Activated T-helper 17 cell treated with anti-CD3 and anti-CD28 coated beads, Interleukin-2, amount 50 U/mL, for 72 hours (primary cell): ENCODE measurements around the gene NDUFS6. TPM values are rescaled to one million over a fixed set of nuclear protein-coding genes. Genes with fewer than 3 reads are reported as not detected.

Experiments used
- ATAC-seq: fragments of 150-1000 bp; cut with Tn5 transposase; replicated peaks from 2 replicates; pipeline ENCODE4 v1.10.0; 2021; ENCODE audit warnings: mild to moderate bottlenecking, moderate library complexity
- H3K27ac Mint-ChIP-seq: one replicate; pipeline ENCODE4 v1.8.0; 2022; ENCODE audit warnings: mixed read lengths
- H3K27me3 Mint-ChIP-seq: one replicate; pipeline ENCODE4 v1.8.0; 2022; ENCODE audit warnings: mixed read lengths
- H3K36me3 Mint-ChIP-seq: one replicate; pipeline ENCODE4 v1.8.0; 2022; ENCODE audit warnings: low read depth, mild to moderate bottlenecking, mixed read lengths
- H3K4me1 Mint-ChIP-seq: one replicate; pipeline ENCODE4 v1.8.0; 2022; ENCODE audit warnings: mixed read lengths
- H3K4me3 Mint-ChIP-seq: one replicate; pipeline ENCODE4 v1.8.0; 2022; ENCODE audit warnings: mild to moderate bottlenecking, mixed read lengths
- H3K9me3 Mint-ChIP-seq: one replicate; pipeline ENCODE4 v1.8.0; 2022; ENCODE audit warnings: mixed read lengths
- total RNA-seq, 2 donors: library from RNA; stranded (reverse); gene quantifications; one replicate each; pipeline ENCODE4 v1.2.3, GENCODE V29; 2022

The NDUFS6 gene
- total RNA-seq, result 10 to 100 TPM; 13.0 to 35.1 TPM

GRCh38 chr5:1801222-1801966 lies at the start of gene NDUFS6:
TSS of gene NDUFS6 (plus strand) at chr5:1801407. CDS start at chr5:1801418, 11 bp downstream.
- H3K4me3 Mint-ChIP-seq, result peak within 1 kb of the TSS; percentile 89

GRCh38 chr5:1751864-1752822 lies 49.1 kb upstream of the NDUFS6 start:
- H3K9me3 Mint-ChIP-seq, result no peaks in the 10 kb centered on the region
- H3K36me3 Mint-ChIP-seq, result no peaks in the 10 kb centered on the region
- no peak overlapping the region for H3K27ac Mint-ChIP-seq
- no peak for ATAC-seq
- no peak overlapping the region for H3K4me3 Mint-ChIP-seq
- H3K27me3 Mint-ChIP-seq, result peaks cover 6% of the 10 kb centered on the region
- H3K4me1 Mint-ChIP-seq, result no peaks in the 10 kb centered on the region

More at GRCh38 chr5:1801222-1801966, at the start of gene NDUFS6:
- H3K4me1 Mint-ChIP-seq, result peaks cover 16% of the 10 kb centered on the region
- H3K27ac Mint-ChIP-seq, result peak within 1 kb of the TSS; percentile 97
- no peaks in the 10 kb centered on the region for H3K9me3 Mint-ChIP-seq
- H3K27me3 Mint-ChIP-seq, result no peaks in the 10 kb centered on the region
- H3K36me3 Mint-ChIP-seq, result peaks cover 74% of the 10 kb centered on the region
- ATAC-seq, result peak; percentile 60

- Mint-ChIP-seq H3K4me3 (no peak overlapping the region), H3K27me3 (peaks cover 5% of the 10 kb centered on the region), H3K36me3 (no peaks in the 10 kb centered on the region), H3K4me1 (no peaks in the 10 kb centered on the region), H3K9me3 (no peaks in the 10 kb centered on the region), H3K27ac (no peak overlapping the region)
- no peak for ATAC-seq
Observed at GRCh38 chr5:1752881-1753280, 48.3 kb upstream of the NDUFS6 start.

GRCh38 chr5:1753490-1753889 lies 47.7 kb upstream of the NDUFS6 start:
- Mint-ChIP-seq H3K9me3 (peaks cover 3% of the 10 kb centered on the region), H3K27ac (no peak overlapping the region), H3K4me3 (no peak overlapping the region), H3K4me1 (no peaks in the 10 kb centered on the region), H3K36me3 (no peaks in the 10 kb centered on the region), H3K27me3 (peaks cover 7% of the 10 kb centered on the region)
- ATAC-seq, result no peak

- H3K36me3 Mint-ChIP-seq, result no peaks in the 10 kb centered on the region
- peaks cover 5% of the 10 kb centered on the region for H3K9me3 Mint-ChIP-seq
- H3K4me1 Mint-ChIP-seq, result no peaks in the 10 kb centered on the region
- peaks cover 11% of the 10 kb centered on the region for H3K27me3 Mint-ChIP-seq
- H3K4me3 Mint-ChIP-seq, result no peak overlapping the region
- H3K27ac Mint-ChIP-seq, result no peak overlapping the region
- ATAC-seq, result no peak
Observed at GRCh38 chr5:1754531-1755220, 46.5 kb upstream of the NDUFS6 start.

GRCh38 chr5:1755321-1755949 lies 45.8 kb upstream of the NDUFS6 start:
- H3K27me3 Mint-ChIP-seq, result peaks cover 11% of the 10 kb centered on the region
- H3K9me3 Mint-ChIP-seq, result peaks cover 5% of the 10 kb centered on the region
- H3K36me3 Mint-ChIP-seq, result no peaks in the 10 kb centered on the region
- H3K4me3 Mint-ChIP-seq, result no peak overlapping the region
- no peak overlapping the region for H3K27ac Mint-ChIP-seq
- H3K4me1 Mint-ChIP-seq, result no peaks in the 10 kb centered on the region
- no peak for ATAC-seq

- peaks cover 5% of the 10 kb centered on the region for H3K9me3 Mint-ChIP-seq
- H3K4me3 Mint-ChIP-seq, result no peak overlapping the region
- H3K27ac Mint-ChIP-seq, result no peak overlapping the region
- H3K27me3 Mint-ChIP-seq, result peaks cover 13% of the 10 kb centered on the region
- no peak for ATAC-seq
- H3K36me3 Mint-ChIP-seq, result no peaks in the 10 kb centered on the region
- no peaks in the 10 kb centered on the region for H3K4me1 Mint-ChIP-seq
Observed at GRCh38 chr5:1756481-1756880, 44.7 kb upstream of the NDUFS6 start.

GRCh38 chr5:1757511-1757910 lies 43.7 kb upstream of the NDUFS6 start:
- no peak overlapping the region for H3K4me3 Mint-ChIP-seq
- no peaks in the 10 kb centered on the region for H3K36me3 Mint-ChIP-seq
- H3K4me1 Mint-ChIP-seq, result no peaks in the 10 kb centered on the region
- H3K27ac Mint-ChIP-seq, result no peak overlapping the region
- peaks cover 15% of the 10 kb centered on the region for H3K27me3 Mint-ChIP-seq
- H3K9me3 Mint-ChIP-seq, result peaks cover 5% of the 10 kb centered on the region
- ATAC-seq, result no peak

- peaks cover 15% of the 10 kb centered on the region for H3K27me3 Mint-ChIP-seq
- ATAC-seq, result no peak
- H3K36me3 Mint-ChIP-seq, result no peaks in the 10 kb centered on the region
- H3K4me1 Mint-ChIP-seq, result no peaks in the 10 kb centered on the region
- H3K27ac Mint-ChIP-seq, result no peak overlapping the region
- H3K4me3 Mint-ChIP-seq, result no peak overlapping the region
- H3K9me3 Mint-ChIP-seq, result peaks cover 5% of the 10 kb centered on the region
Observed at GRCh38 chr5:1758574-1758973, 42.6 kb upstream of the NDUFS6 start.

- H3K4me1 Mint-ChIP-seq, result no peaks in the 10 kb centered on the region
- ATAC-seq, result no peak
- peaks cover 18% of the 10 kb centered on the region for H3K27me3 Mint-ChIP-seq
- H3K4me3 Mint-ChIP-seq, result no peak overlapping the region
- H3K36me3 Mint-ChIP-seq, result no peaks in the 10 kb centered on the region
- peaks cover 5% of the 10 kb centered on the region for H3K9me3 Mint-ChIP-seq
- H3K27ac Mint-ChIP-seq, result no peak overlapping the region
Observed at GRCh38 chr5:1759378-1759970, 41.7 kb upstream of the NDUFS6 start.

- Mint-ChIP-seq H3K9me3 (peaks cover 5% of the 10 kb centered on the region), H3K4me3 (no peak overlapping the region), H3K27me3 (peaks cover 23% of the 10 kb centered on the region), H3K4me1 (no peaks in the 10 kb centered on the region), H3K27ac (no peak overlapping the region), H3K36me3 (no peaks in the 10 kb centered on the region)
- ATAC-seq, result no peak
Observed at GRCh38 chr5:1760231-1760630, 41.0 kb upstream of the NDUFS6 start.

- ATAC-seq, result no peak
- Mint-ChIP-seq H3K9me3 (peaks cover 5% of the 10 kb centered on the region), H3K36me3 (no peaks in the 10 kb centered on the region), H3K4me1 (no peaks in the 10 kb centered on the region), H3K27ac (no peak overlapping the region), H3K4me3 (no peak overlapping the region), H3K27me3 (peaks cover 23% of the 10 kb centered on the region)
Observed at GRCh38 chr5:1760656-1761452, 40.4 kb upstream of the NDUFS6 start.

GRCh38 chr5:1761453-1761755 lies 39.8 kb upstream of the NDUFS6 start:
- peaks cover 5% of the 10 kb centered on the region for H3K9me3 Mint-ChIP-seq
- peaks cover 23% of the 10 kb centered on the region for H3K27me3 Mint-ChIP-seq
- H3K36me3 Mint-ChIP-seq, result no peaks in the 10 kb centered on the region
- no peaks in the 10 kb centered on the region for H3K4me1 Mint-ChIP-seq
- H3K4me3 Mint-ChIP-seq, result no peak overlapping the region
- no peak overlapping the region for H3K27ac Mint-ChIP-seq
- no peak for ATAC-seq
